Brain microvascular endothelial cell (primary cell): ENCODE data around the gene ATP1A1.

Experiments
- DNase-seq: peaks from one replicate; pipeline ENCODE4 v3.0.0-alpha.2; 2020
- H3K27ac ChIP-seq: fragments of 250-450 bp; sonication (Bioruptor Pico); 2 replicates; pipeline ENCODE4 v1.5.1; 2020; ENCODE audit warnings: mild to moderate bottlenecking, moderate library complexity
- H3K27me3 ChIP-seq: fragments of 250-450 bp; sonication (Bioruptor Pico); replicated peaks from 2 replicates; pipeline ENCODE4 v1.5.1; 2020; ENCODE audit warnings: mild to moderate bottlenecking
- H3K36me3 ChIP-seq: fragments of 250-450 bp; sonication (Bioruptor Pico); replicated peaks from 2 replicates; pipeline ENCODE4 v1.5.1; 2020; ENCODE audit warnings: mild to moderate bottlenecking
- H3K4me3 ChIP-seq: 2 replicates; pipeline ENCODE4 v1.5.1; 2011; ENCODE audit warnings: low read depth, mild to moderate bottlenecking, control low read depth, low read length, moderate library complexity
- in situ Hi-C: cut with HindIII; loops from 2 replicates; pipeline ENCODE4 v1.10.0; 2017; ENCODE audit warnings: low sequenced_read_pairs, low pct_ligation_motif_present
- TF ChIP-seq, protein P1 (sequence below): IDR thresholded peaks from 2 replicates; pipeline ENCODE4 v1.5.1; 2011; ENCODE audit warnings: low read depth, mild to moderate bottlenecking, moderate library complexity, low read length, control low read depth, inconsistent platforms; ENCODE audit errors: missing control alignments

The ATP1A1 gene

DNA sequence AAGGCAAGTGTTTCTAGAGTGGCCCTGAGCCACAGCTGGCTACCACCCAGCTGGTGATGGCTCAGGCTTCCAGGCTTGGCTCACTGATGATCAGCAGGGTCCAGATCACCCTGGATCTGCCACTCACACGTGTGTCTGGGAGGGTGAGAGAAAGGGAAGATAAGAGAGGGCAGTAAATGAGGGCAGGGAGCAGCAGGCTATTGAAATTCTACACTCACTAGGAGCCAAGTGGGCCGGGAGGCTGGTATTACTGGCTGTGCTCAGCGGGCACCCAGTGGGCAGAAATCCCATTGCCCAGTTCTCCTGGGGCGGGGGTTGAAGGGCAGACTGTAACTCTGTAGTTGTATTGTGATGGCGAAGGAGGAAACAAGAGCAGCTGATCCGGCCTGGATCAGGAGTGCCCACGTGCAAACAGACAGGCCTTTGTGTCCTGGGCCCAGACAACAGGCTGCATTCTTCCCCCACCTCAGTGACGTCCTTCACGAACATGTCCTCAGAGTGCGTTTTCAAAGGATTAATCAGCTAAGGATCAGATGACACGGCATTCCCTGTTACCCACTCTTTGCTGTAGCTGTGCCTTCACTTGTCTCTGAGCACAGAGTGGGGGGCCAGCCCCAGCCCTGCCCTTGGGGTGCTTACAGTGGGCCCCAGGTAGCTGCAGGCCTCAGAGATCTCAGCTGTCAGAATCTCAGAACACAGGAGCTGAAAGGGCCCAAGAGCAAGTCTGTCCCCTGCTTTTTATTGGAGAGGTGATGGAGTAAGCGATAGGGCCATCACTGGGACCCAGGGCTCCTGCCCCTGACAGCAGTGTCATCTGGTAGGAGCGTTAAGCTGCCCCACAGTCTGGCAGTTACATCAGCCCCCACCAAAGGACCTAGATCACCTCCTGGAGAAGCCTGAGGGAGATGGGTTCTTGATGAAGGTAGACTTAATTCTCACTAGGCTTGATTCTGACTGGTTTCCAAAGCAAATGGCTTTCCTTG, 60.5 kb downstream of the ATP1A1 start:
- no peaks in the 10 kb centered on the region for H3K27me3 ChIP-seq
- H3K36me3 ChIP-seq, result no peaks in the 10 kb centered on the region
- peak; percentile 53 for DNase-seq
- no peak overlapping the region for H3K27ac ChIP-seq
- in situ Hi-C loops, result no loop called here
- TF ChIP-seq, protein P1, sequence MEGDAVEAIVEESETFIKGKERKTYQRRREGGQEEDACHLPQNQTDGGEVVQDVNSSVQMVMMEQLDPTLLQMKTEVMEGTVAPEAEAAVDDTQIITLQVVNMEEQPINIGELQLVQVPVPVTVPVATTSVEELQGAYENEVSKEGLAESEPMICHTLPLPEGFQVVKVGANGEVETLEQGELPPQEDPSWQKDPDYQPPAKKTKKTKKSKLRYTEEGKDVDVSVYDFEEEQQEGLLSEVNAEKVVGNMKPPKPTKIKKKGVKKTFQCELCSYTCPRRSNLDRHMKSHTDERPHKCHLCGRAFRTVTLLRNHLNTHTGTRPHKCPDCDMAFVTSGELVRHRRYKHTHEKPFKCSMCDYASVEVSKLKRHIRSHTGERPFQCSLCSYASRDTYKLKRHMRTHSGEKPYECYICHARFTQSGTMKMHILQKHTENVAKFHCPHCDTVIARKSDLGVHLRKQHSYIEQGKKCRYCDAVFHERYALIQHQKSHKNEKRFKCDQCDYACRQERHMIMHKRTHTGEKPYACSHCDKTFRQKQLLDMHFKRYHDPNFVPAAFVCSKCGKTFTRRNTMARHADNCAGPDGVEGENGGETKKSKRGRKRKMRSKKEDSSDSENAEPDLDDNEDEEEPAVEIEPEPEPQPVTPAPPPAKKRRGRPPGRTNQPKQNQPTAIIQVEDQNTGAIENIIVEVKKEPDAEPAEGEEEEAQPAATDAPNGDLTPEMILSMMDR, result no peak
- H3K4me3 ChIP-seq, result no peak overlapping the region

DNA sequence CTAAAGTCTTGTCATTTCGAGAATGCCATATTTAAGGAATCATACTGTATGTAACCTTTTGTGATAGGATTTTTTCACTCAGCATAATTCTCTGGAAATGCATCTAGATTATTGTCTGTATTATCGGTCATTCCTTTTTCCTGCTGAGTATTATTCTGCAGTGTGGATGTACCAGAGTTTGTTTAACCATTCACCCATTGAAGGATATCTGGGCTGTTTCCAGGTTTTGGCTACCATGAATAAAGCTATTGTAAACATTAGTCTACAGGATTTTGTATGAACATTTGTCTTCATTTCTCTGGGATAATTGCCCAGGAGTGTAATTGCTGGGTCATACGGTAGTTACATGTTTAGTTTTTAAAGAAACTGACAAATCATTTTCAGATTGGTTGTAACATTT, 61.8 kb downstream of the ATP1A1 start:
- TF ChIP-seq, protein P1, result no peak
- in situ Hi-C loops, result no loop called here
- Histone ChIP-seq H3K27ac (no peak overlapping the region), H3K4me3 (no peak overlapping the region), H3K36me3 (no peaks in the 10 kb centered on the region), H3K27me3 (no peaks in the 10 kb centered on the region)
- no peak for DNase-seq

DNA sequence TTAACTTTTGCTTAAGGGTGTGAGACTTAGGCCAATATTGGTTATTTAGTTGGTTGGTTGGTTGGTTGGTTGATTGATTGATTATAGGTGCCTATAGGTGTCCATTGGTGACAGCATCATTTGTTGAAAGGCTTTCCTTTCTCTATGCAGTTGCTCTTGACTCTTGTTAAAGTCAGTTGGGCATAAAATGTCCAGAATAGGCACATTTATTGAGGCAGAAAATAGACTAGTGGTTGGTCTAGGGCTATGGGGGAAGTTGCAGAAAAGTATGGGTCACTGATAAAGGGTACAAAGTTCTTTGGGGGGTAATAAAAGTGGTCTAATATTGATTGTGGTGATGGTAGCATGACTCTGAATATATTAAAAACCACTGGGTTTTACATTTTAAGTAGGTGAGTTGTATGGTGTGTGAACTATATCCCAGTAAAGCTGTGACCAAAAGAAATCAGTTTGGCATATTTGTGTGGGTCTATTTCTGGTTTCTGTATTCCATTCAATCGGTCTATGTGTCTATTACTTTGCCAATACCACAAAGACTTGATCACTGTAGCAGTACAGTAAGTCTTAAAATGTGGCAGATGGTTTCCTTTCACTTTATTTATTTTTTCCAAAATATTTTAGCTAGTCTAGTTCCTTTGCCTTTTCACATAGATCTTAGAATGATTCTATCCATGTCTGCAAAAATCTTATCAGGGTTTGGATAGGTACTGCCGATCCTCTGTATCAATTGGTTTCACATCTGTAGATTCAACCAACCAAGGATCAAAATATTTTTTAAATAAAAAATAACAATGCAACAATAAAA, 63.0 kb downstream of the ATP1A1 start:
- Histone ChIP-seq H3K27ac (no peak overlapping the region), H3K27me3 (no peaks in the 10 kb centered on the region), H3K4me3 (no peak overlapping the region), H3K36me3 (no peaks in the 10 kb centered on the region)
- TF ChIP-seq, protein P1, result no peak
- DNase-seq, result no peak
- in situ Hi-C loops, result no loop called here

DNA sequence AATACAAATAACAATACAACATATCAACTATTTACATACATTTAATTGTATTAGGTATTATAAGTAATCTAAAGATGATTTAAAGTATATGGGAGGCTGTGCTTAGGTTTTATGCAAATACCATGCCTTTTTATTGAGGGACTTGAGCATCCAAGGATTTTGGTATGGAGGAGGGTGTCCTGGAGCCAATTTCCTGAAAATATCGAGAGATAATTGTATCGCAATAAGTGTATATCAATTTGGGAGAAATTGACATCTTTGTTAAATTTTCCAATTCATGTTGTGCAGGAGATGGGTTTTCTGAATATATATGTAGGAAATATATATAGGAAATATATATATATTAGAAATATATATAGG, 63.5 kb downstream of the ATP1A1 start:
- Histone ChIP-seq H3K36me3 (no peaks in the 10 kb centered on the region), H3K27me3 (no peaks in the 10 kb centered on the region), H3K27ac (no peak overlapping the region), H3K4me3 (no peak overlapping the region)
- DNase-seq, result no peak
- TF ChIP-seq, protein P1, result no peak
- in situ Hi-C loops, result no loop called here

DNA sequence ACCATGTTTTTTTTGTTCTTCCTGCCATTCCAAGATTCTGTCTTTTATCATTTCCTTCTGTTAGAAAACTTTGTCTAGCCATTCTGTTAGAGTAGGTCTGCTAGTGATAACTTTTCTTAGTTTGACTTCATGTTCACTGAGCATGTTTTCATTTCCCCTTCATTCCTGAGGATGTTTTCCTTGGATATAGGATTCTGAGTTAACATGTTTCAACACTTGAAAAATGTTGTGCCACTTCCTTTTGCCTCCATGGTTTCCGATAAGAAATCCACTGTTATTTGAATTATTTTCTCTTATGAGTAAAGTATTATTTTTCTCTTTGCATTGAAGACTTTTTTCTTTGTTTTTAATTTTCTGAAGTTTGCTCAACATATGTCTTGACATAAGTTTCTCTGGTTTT, 66.7 kb downstream of the ATP1A1 start:
- Histone ChIP-seq H3K4me3 (no peak overlapping the region), H3K27me3 (no peaks in the 10 kb centered on the region), H3K36me3 (no peaks in the 10 kb centered on the region), H3K27ac (peak overlapping the region; percentile 13)
- TF ChIP-seq, protein P1, result no peak
- DNase-seq, result no peak
- in situ Hi-C loops, result no loop called here
